Kidney (tissue), 14 donors: ENCODE measurements around the gene RHOB. TPM values are rescaled to one million over a fixed set of nuclear protein-coding genes. Genes with fewer than 3 reads are reported as not detected.

Source experiments
- DNase-seq, 5 donors: peaks; one replicate each; pipeline ENCODE4 v3.0.0-alpha.2; 2013 to 2020
- FAIRE-seq: peaks from 2 replicates; lab custom pipeline; 2012; peaks lifted over from hg19 to GRCh38; lab: Jason Lieb, UNC
- H3K27ac ChIP-seq, 2 donors: one replicate each; pipeline ENCODE4 v1.7.0; 2013; ENCODE audit warnings: low read depth in 2 of 2, low read length in 2 of 2, inconsistent platforms in 1 of 2
- H3K27me3 ChIP-seq: one replicate; pipeline ENCODE4 v1.7.1; 2013; ENCODE audit warnings: low read length, inconsistent platforms; ENCODE audit not compliant: control insufficient read depth, insufficient read depth
- H3K36me3 ChIP-seq, 3 donors: one replicate each; pipeline versions ENCODE4 v1.7.0 to v1.7.1; 2013; ENCODE audit warnings: low read length in 3 of 3, control low read depth in 1 of 3, inconsistent platforms in 1 of 3; ENCODE audit not compliant: insufficient read depth in 3 of 3, control insufficient read depth in 2 of 3
- H3K4me1 ChIP-seq, 3 donors: one replicate each; pipeline versions ENCODE4 v1.7.0 to v1.7.1; 2013; ENCODE audit warnings: low read length in 3 of 3, inconsistent platforms in 1 of 3, low read depth in 1 of 3; ENCODE audit not compliant: control insufficient read depth in 2 of 3, insufficient read depth in 2 of 3
- H3K4me3 ChIP-seq, 3 donors: one replicate each; pipeline versions ENCODE4 v1.7.0 to v1.8.1; 2013; ENCODE audit warnings: low read length in 3 of 3, control low read depth in 1 of 3, inconsistent platforms in 1 of 3
- H3K9ac ChIP-seq, 3 donors: one replicate each; pipeline versions ENCODE4 v1.7.0 to v1.7.1; 2013; ENCODE audit warnings: low read length in 3 of 3, control low read depth in 1 of 3, inconsistent platforms in 1 of 3
- H3K9me3 ChIP-seq, 3 donors: one replicate each; pipeline versions ENCODE4 v1.7.0 to v1.7.1; 2013; ENCODE audit warnings: low read length in 3 of 3, control low read depth in 1 of 3, inconsistent platforms in 1 of 3; ENCODE audit not compliant: control insufficient read depth in 2 of 3, insufficient read depth in 1 of 3
- intact Hi-C: fragments of 100-400 bp; cut with DNase I; formaldehyde crosslinking; loops from one replicate; pipeline ENCODE4 v1.11.1; 2022
- polyA plus RNA-seq: library from polyadenylated mRNA; stranded (reverse); fragments of 350-450 nt; fragmentation: Illumina TruSeq; extraction: RNeasy Lipid Tissue Mini Kit (QIAGEN cat#74804); gene quantifications from one replicate; pipeline ENCODE4 v1.2.3, GENCODE V29; 2014; ENCODE audit warnings: low read depth, low replicate concordance; ENCODE audit not compliant: insufficient read depth
- total RNA-seq: library from RNA; stranded (reverse); fragmentation: NEBNext Ultra II Directional; extraction: Animal tissue kit (Norgen Biotek cat#: 25700); gene quantifications from one replicate; pipeline ENCODE4 v1.2.1, GENCODE V29; 2021
- TF ChIP-seq, protein P1 (sequence below): IDR thresholded peaks from 3 replicates; pipeline ENCODE4 v1.5.1; 2012; ENCODE audit warnings: mild to moderate bottlenecking, moderate library complexity, borderline replicate concordance; ENCODE audit not compliant: insufficient read depth; ENCODE audit errors: extremely low read depth
- donor health status: control.
- donor health status: control.
- donor health status: control.
- donor health status: control.
- donor health status: control.
- donor health status: DM: yes; HTN: yes; CAD: no.
- donor health status: Normal renal cell carcinoma (clear cell type).

Gene RHOB
- total and polyA plus RNA-seq, 2 donors from 2014 or later, result 241 to 487 TPM

DNA sequence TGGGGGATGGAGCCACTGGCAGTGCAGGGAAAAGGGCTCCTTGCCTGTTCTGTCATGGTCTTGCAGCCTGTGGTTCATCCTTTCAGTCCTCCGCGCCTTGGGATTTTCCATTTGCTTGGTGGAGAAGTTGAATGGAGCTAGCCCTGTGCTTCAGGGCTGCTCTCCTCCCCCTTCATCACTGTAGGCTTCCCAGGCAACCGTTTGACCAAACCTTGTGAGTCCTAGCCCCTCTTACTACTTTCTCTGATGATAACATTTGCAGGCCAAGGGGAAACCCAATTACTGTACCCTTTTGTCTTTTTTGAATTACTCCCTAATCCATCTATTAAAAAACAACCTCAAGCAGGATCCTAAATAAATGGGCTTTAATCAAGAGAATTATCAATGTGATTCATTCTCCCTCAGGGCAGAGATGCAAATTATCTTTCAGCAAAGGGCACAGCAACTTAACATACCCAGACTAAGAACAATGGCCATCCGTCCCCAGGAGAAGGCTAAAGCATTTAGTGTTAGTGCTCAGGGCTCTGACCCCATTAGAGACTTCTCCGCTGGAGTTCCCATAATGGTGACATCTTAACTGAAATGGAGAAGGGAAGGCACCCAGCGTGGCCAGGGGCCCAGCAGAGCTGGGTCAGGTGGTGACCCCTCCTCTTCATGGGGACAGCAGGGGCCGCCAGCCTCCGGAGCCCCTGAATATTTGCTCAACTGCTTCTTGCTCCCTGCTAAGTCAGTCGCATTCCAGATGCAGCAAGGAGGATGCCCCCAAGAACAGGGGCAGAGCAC, 40.7 kb downstream of the RHOB start:
- TF ChIP-seq, protein P1, sequence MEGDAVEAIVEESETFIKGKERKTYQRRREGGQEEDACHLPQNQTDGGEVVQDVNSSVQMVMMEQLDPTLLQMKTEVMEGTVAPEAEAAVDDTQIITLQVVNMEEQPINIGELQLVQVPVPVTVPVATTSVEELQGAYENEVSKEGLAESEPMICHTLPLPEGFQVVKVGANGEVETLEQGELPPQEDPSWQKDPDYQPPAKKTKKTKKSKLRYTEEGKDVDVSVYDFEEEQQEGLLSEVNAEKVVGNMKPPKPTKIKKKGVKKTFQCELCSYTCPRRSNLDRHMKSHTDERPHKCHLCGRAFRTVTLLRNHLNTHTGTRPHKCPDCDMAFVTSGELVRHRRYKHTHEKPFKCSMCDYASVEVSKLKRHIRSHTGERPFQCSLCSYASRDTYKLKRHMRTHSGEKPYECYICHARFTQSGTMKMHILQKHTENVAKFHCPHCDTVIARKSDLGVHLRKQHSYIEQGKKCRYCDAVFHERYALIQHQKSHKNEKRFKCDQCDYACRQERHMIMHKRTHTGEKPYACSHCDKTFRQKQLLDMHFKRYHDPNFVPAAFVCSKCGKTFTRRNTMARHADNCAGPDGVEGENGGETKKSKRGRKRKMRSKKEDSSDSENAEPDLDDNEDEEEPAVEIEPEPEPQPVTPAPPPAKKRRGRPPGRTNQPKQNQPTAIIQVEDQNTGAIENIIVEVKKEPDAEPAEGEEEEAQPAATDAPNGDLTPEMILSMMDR, result no peak
- Histone ChIP-seq H3K9ac (no peak overlapping the region), H3K27ac (no peak overlapping the region), H3K4me1 (peaks cover 0 to 14% (median 4%) of the 10 kb centered on the region in 3 donors), H3K9me3 (no peaks in the 10 kb centered on the region), H3K36me3 (no peaks in the 10 kb centered on the region), H3K4me3 (no peak overlapping the region), H3K27me3 (no peaks in the 10 kb centered on the region)
- DNase-seq, result peak in 1 of 5 donors; percentile 33
- FAIRE-seq, result no peak
- intact Hi-C loops, result no loop called here

DNA sequence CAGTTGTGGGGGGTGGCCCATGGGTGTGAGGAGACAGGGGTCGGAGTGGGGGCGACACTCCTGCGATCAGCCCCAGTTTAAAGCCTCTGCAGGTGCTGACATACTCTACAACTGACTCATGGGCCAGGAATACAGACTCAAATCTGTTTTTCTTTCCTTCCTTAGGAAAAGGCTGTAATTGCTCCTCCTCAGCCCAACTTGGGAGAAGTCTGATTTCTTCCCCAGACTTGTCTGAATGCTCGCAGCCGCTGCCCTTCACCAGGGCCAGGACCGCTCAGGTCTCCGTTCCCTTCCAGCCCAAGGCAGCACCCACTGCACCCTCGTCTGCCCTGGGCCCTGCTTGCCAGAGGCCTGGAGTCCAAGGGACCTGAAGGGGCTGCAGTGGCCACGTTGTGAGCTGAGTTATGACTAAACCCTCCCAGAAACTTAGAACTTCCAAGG, 41.3 kb downstream of the RHOB start:
- Histone ChIP-seq H3K9ac (no peak overlapping the region), H3K4me3 (no peak overlapping the region), H3K4me1 (peaks cover 0 to 13% (median 3%) of the 10 kb centered on the region in 3 donors), H3K9me3 (no peaks in the 10 kb centered on the region), H3K27ac (no peak overlapping the region), H3K36me3 (no peaks in the 10 kb centered on the region), H3K27me3 (no peaks in the 10 kb centered on the region)
- intact Hi-C loops, result no loop called here
- DNase-seq, result no peak
- no peak for FAIRE-seq
- TF ChIP-seq, protein P1, result no peak

DNA sequence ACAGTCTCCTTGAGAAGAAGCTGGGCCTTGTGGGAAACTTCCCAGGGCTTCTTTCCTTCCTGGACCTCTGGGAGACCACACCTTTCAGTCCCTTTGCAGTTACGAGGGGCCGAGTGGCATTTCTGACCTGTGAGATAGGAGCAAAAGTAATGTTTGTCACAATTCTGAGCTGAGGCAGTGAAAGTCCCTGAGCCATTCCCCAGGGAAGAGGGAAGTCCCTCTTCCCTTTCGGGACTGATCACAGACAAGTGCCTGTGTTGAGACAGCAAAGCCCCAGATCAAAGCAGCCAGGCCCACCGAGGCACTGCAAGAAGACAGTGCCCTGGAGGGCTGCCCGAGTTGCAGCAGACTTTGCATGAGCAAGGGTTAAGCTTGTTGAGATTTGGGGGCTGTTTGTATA, 41.9 kb downstream of the RHOB start:
- Histone ChIP-seq H3K27me3 (no peaks in the 10 kb centered on the region), H3K36me3 (no peaks in the 10 kb centered on the region), H3K9me3 (no peaks in the 10 kb centered on the region), H3K27ac (no peak overlapping the region), H3K4me1 (peaks cover 0 to 11% (median 0%) of the 10 kb centered on the region in 3 donors), H3K9ac (no peak overlapping the region), H3K4me3 (no peak overlapping the region)
- TF ChIP-seq, protein P1, result no peak
- no peak for FAIRE-seq
- intact Hi-C loops, result no loop called here
- no peak for DNase-seq
